DMS114 treated with DMSO at 0.1 percent for 48 hours (cell line): ENCODE data around the gene FGF21.
"Not testable (repeated sequence)": the region's sequence is repeated elsewhere in the genome, so short reads cannot be mapped to it uniquely, and the experiment has no call there.

Experiments used
- DNase-seq: peaks from one replicate; lab custom pipeline; 2025; ENCODE audit not compliant: unreplicated experiment; lab: John Stamatoyannopoulos, UW

The FGF21 gene

DNA sequence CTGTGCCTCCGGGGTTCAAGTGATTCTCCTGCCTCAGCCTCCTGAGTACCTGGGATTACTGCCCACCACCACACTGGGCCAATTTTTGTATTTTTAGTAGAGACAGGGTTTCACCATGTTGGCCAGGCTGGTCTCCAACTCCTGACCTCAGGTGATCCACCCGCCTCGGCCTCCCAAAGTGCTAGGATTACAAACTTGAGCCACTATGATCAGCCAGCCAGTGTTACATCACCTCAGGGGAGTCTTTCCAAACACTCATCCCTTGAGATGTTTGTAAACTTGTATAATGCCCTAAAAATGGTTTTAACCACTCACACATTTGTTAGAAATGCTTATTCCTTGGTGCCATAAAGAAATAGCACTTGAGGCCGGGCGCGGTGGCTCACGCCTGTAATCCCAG lies 31.1 kb downstream of the FGF21 start:
- not testable (repeated sequence) for DNase-seq

- not testable (repeated sequence) for DNase-seq
These were observed 32.0 kb downstream of the FGF21 start for GRCh38 chr19:48787331-48787730.

DNA sequence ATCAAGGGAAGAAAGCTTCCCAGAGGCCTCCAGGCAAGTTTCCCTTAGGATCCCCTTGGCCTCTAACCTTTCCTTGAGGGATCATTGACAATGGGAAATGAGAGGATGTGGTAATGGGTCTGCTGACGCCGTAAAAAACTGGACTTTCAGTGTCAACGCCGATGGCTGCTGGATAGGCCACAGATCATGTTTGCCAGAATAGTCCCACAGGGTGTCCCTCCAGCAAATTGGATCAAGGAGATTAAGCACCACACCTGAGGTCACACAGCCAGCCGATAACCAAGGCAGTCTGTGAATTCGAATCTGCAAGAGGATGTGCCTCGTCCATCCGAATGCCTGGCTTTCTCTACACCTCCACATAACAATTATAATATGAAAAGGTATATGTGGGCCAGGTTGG lies 37.9 kb downstream of the FGF21 start:
- no peak for DNase-seq

DNA sequence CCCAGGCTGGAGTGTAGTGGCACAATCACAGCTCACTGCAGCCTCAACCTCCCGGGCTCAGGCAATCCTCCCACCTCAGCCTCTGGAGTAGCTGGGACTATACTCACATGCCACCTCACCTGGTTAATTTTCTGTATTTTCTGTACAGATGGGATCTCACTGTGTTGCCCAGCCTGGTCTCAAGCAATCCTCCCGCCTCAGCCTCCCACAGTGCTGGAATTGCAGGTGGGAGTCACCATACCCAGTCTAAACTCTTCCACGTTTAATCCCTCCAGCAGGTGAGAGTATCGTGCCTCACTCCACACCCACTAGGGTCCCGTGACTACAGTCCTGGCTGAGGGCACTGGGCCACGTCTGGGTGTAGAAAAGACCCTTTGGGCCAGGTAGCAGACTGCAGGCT lies 39.0 kb downstream of the FGF21 start:
- no peak for DNase-seq

DNA sequence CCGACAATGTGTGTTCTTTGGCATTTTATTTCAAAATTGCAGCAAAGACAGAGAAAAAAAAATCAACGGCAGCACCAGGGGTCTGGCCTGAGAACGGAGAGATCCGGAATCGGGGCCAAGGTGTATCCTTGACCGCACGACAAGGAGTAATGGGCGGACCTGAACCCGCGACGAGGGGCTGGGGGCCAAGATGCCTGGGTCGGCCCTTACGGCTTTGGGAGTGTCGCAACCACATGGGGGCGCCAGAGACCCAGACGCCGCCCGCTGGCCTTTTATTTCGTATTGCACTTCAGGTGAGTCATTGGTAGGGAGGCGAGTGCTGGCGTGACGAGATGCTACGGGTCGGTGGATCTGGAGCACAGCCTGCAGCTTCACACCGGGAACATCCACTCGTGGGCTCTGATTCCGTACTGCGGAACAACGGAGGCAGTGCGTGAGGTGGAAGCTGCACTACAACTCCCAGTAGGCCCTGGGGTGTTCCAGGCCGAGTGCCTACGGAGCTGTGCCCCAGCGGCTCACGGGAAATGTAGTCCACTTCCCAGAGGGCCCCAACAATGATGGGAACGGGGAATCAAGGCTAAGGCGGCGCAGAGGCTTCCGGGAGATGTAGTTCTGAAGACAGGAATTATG lies 39.8 kb downstream of the FGF21 start:
- DNase-seq = peak; percentile 83

- DNase-seq = no peak
These were observed 40.4 kb downstream of the FGF21 start for GRCh38 chr19:48795685-48796070.

DNA sequence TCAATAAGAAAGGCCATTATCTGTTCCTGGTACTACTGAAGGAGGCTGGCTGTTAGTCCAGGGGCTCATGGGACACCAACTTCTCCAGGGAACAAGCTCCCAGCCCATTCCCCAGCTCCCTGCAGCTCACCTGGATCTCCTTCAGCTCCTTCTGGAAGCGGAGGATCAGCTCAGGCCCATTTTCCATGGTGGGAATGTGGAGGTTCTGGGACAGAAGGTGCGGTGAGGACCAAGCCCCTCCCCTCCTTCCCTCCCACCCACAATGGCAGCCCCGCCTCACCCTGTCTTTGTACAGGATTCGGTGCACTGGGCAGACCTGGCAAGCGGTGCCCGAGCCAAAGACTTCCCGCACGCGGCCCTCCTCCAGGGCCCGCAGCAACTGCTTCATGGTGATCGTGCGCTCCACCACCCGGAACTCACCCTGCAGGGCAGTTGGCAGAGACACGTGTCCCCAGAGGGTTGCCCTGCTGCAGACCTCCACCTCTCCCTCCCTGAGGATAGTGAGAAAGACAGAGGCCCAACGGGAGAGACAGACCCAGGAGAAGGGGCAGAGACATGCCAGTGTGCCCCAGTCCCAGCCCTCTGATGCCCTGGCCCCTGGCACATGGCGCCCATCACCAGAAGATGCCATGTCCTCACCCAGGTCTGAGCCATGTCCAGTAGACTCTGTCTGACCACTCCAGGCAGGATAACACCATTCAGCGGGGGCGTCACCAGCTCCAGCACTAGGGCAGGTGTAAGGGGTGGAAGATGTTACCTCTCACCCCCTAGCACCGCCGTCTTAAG lies 41.2 kb downstream of the FGF21 start:
- no peak for DNase-seq

DNA sequence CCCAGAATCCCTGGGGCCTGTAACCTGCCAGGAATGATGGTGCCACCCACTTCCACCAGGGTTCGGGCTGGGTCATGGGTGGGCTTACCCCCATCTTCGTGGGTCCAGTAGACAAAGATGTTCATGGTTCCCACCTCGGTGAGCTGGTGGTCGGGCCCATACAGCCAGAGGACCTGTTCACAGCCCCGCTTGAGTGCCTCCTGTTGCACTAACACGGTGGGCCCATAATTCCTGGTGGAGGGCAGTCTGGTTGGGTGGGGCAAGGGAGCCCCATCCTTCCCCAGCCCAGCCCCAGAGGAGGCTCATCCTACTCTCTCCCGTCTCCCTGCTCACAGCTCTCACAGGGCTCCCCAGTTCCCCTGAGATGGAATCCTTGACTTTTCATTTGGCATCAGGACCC lies 41.8 kb downstream of the FGF21 start:
- DNase-seq = no peak

- DNase-seq = no peak
These were observed 43.6 kb downstream of the FGF21 start for GRCh38 chr19:48798937-48799336.

DNA sequence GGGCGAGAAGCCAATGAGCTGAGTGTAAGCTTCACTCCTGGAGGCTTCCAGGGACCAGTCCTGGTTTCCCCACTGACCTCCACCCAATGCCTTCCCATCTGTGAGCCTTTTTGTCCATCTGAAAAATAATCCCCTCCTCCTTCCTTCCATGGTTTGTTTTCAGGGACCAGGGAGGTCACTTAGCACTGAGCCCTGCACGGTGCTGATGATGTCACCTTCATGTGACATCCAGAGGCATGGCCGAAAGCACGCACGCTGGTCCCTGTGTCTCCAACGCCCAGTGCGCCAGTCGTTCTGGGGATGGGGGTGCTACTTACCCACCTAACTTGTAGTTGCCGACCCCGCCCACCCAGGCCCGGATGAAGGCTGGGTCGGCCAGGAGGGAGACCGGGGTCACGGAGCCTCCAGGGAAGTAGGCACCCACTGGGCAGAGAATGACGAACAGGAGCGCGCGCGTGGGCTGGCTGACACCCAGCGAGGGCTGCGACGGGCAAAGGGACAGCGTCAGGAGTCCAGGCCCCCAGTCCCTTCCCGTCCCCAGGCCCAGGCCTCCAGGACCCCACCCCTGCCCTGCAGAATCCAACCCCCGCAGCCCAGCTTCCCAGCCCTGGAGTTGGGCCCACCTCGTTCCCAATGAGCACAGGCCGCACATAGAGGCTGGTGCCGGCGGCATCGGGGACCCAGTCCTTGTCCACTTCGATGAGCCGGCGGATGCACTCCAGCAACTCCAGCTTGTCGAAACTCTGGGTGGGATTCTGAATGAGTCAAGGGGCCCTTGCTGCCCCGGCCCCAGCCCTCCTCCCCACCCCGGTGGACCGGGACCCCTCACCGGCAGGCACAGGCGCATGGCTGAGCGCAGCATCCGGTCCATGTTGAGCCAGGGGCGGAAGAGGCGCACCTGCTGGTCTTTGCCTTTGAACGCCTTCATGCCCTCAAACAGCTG lies 44.3 kb downstream of the FGF21 start:
- DNase-seq = no peak

DNA sequence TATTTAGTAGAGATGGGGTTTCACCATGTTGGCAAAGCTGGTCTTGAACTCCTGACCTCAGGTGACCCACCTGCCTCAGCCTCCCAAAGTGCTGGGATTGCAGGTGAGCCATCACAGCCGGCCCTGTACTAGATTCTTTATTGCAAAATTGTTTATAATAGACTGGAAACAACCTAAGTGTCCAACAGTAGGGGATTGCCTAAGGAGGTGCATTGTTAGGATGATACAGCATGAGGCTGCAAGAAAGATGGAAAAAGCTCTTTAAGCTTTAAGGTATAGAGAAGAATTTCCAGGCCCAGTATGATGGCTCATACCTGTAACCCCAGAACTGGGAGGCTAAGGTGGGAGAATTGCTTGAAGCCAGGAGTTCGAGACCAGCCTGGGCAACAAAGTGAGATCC lies 47.3 kb downstream of the FGF21 start:
- no peak for DNase-seq

- no peak for DNase-seq
These were observed 49.2 kb downstream of the FGF21 start for GRCh38 chr19:48804496-48804895.

DNA sequence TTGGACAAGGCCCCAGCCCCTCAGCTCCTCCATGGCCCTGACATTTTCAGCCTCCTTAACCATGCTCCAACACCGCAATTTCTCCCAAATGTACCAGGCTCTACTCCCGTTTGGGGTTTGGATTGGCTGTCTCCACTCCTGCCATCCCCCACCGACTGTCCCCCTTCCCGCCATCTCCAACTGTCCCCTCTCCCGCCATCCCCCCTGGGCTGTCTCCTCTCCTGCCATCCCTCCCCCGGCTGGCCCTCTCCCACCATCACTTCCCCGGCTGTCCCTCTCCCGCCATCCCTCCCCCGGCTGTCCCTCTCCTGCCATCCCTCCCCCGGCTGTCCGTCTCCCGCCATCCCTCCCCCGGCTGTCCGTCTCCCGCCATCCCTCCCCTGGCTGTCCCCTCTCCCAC lies 50.1 kb downstream of the FGF21 start:
- DNase-seq = no peak

DNA sequence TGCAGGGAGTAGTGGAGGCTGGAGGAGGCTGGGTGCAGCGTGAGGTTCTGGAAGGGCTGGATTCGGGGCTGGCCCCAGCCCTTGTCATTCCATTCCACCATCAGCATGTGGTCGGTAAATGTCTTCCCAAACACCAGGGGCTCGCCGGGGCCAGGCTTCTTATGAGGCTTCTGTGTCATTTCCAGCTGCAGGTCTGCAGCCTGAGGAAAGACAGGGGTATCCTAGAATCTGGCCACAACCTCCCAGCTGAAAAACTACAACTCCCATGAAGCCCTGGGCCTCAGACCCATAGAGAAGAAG lies 51.1 kb downstream of the FGF21 start:
- DNase-seq = peak; percentile 38

GRCh38 chr19:48806818-48807589 lies 51.7 kb downstream of the FGF21 start:
- DNase-seq = no peak

DNA sequence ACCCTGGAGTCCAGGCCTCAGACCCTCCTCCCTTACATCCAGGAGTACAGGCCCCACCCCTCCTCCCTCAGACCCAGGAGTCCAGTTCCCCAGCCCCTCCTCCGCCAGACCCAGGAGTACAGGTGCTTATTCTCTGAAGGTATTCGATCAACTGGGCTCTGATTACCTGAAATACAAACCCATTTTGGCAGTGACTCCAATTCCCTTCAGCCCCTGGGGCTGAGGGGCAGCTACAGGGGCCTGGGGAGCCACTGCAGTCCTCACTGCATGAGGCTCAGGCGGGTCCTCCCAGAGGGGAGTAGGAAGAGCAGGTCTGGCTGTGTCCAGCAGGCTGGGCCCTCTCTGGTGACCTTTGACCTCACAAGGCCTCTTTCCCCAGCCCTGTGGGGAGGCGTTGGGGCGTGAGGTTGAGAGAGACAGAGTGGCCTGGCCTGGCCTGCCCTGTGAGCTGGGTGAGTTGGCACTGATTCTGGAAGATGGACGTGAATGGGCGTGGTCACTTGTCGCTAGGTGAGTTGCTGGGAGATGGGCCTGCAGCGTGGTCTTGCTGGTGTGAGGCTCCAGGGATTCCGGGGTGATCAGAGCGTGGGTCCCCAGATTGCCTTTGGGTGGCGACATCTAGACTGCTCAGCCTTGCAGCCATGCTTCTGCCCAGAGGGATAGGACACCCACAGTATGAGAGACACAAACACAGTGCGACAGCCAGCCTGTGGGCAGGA lies 52.4 kb downstream of the FGF21 start:
- no peak for DNase-seq
